IPS-18a (cell line): ENCODE data around the gene CBFA2T3.

Experiments used
- H3K27ac ChIP-seq: one replicate; pipeline ENCODE4 v1.5.1; 2013; ENCODE audit warnings: low read length
- H3K27me3 ChIP-seq: one replicate; pipeline ENCODE4 v1.6.1; 2013; ENCODE audit warnings: mild to moderate bottlenecking, low read length; ENCODE audit not compliant: control insufficient read depth, insufficient read depth
- H3K36me3 ChIP-seq: one replicate; pipeline ENCODE4 v1.6.1; 2013; ENCODE audit warnings: low read depth, low read length; ENCODE audit not compliant: control insufficient read depth
- H3K4me1 ChIP-seq: one replicate; pipeline ENCODE4 v1.6.1; 2013; ENCODE audit warnings: low read depth, low read length; ENCODE audit not compliant: control insufficient read depth
- H3K4me3 ChIP-seq: one replicate; pipeline ENCODE4 v1.5.1; 2013; ENCODE audit warnings: low read length
- H3K9ac ChIP-seq: one replicate; pipeline ENCODE4 v1.6.1; 2013; ENCODE audit warnings: mild to moderate bottlenecking, low read length, moderate library complexity
- H3K9me3 ChIP-seq: one replicate; pipeline ENCODE4 v1.6.1; 2013; ENCODE audit warnings: low read depth, low read length; ENCODE audit not compliant: control insufficient read depth

The CBFA2T3 gene

DNA sequence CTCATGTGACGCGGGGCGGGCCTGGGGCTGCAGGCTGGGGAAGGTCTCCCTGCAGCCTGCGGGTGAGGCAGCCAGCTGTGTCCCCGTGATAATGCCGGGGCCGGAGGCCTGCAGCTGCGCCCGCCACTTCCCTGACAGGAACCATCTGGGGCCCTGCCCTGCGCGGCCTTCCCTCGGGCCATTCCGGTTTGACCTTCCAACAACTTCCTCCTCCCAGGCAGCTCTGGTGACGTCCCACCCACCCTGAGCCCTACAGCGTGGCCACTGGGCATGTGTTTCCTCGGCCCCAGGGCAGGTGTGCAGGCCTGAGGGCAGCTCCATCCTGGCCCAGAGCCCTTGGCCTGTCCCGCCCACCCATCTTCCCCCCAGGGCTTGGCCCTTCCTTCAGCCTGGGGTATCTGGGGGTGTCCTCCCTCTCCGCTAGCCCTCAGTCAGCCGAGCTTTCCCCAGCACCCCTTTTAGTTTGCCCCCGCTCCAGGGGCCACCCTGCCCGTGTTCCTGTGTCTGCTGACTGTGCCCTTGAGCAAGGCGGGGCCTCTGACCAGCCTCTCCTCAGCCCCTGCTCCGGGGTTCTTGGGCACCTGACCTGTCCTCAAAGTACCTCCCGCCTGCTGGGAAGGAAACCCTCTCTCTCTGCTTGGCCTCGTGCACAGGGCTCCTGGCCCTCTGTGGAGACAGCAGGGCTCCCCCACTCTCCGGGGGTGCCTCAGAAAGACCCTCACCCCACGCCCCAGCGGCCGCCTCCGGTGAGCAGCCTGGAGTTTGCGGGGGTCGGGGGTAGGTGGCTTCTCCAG, at the start of gene CBFA2T3:
TSS of gene CBFA2T3 (minus strand) at position 190 of the 794 bp plus-strand sequence. CDS start 400 bp downstream, outside the sequence.
- Histone ChIP-seq H3K27me3 (no peaks in the 10 kb centered on the region), H3K27ac (no peak within 1 kb of the TSS), H3K9ac (no peak within 1 kb of the TSS), H3K9me3 (no peaks in the 10 kb centered on the region), H3K4me3 (no peak within 1 kb of the TSS), H3K4me1 (peaks cover 4% of the 10 kb centered on the region), H3K36me3 (no peaks in the 10 kb centered on the region)

DNA sequence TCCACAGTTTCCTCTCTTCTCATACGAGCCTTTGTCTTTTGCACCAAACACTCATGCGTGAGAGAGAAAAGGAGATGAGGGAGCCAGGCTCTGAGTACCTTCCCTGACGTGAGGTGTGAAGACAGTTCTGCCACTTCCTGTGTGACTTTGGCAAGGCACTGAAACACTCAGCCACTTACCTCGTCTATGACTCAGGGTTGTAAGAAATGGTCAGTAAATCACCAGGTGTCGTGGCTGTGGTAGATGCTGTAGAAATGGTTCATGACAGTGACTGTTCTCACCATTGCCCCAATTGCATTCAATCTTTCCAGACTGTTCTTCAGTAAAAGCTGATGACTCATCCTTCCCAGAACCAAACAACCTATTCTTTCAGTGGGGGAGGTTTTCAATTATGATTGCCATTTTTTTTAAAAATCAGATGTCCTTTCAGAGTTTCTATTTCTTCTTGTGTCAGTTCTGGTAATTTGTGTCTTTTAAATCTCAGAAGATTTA, 49.2 kb upstream of the CBFA2T3 start:
- Histone ChIP-seq H3K4me1 (no peaks in the 10 kb centered on the region), H3K9ac (no peak overlapping the region), H3K36me3 (no peaks in the 10 kb centered on the region), H3K9me3 (no peaks in the 10 kb centered on the region), H3K27me3 (no peaks in the 10 kb centered on the region), H3K4me3 (no peak overlapping the region), H3K27ac (no peak overlapping the region)

DNA sequence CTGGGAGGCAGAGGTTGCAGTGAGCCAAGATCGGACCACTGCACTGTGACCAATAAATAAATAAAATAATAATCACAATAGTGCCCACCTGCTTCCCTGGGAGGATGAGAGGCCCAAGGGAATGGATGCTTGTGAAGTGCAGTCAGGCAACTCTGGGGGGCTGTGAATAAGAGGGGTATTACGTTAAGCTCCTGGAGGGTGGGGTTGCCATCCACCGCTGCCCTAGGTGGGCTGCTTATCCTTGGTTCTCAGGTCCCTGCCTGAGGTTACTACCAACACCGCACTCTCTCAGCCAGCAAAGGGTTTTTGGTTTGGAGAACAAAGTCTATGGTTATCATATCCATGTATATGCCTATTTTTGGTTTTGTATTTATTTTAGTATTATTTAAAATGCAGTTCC, 48.6 kb upstream of the CBFA2T3 start:
- no peak overlapping the region for H3K4me3 ChIP-seq
- H3K27me3 ChIP-seq: no peaks in the 10 kb centered on the region

DNA sequence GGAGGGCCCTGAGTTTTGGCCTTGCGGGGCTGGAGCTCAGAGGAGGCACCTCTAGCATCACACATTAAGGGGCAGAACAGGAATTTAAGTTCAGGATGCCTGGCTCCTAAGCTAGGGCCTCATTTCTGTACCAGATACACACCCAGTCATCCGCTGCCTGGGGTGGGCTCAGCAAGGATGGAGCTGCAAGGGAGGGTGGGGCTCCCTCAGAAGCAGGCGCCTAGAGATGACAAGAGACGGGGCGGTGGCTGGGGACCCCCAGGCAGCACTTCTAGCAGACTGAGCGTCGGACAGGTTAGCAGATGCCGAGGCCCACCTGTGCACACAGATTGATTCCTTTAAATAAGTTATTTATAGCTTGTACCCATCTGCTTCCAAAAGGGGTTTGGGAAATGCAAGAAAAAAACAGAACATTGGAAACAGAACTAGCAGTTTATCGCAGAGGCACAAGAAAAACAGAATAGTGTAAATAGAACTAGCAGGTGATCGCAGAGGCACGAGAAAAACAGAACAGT, 47.6 kb upstream of the CBFA2T3 start:
- Histone ChIP-seq H3K9ac (no peak overlapping the region), H3K4me1 (no peaks in the 10 kb centered on the region), H3K36me3 (no peaks in the 10 kb centered on the region), H3K4me3 (no peak overlapping the region), H3K27ac (no peak overlapping the region), H3K27me3 (no peaks in the 10 kb centered on the region), H3K9me3 (no peaks in the 10 kb centered on the region)

More for the DNA sequence above, 48.6 kb upstream of the CBFA2T3 start:
- Histone ChIP-seq H3K9me3 (no peaks in the 10 kb centered on the region), H3K9ac (no peak overlapping the region), H3K27ac (no peak overlapping the region), H3K36me3 (no peaks in the 10 kb centered on the region), H3K4me1 (no peaks in the 10 kb centered on the region)

DNA sequence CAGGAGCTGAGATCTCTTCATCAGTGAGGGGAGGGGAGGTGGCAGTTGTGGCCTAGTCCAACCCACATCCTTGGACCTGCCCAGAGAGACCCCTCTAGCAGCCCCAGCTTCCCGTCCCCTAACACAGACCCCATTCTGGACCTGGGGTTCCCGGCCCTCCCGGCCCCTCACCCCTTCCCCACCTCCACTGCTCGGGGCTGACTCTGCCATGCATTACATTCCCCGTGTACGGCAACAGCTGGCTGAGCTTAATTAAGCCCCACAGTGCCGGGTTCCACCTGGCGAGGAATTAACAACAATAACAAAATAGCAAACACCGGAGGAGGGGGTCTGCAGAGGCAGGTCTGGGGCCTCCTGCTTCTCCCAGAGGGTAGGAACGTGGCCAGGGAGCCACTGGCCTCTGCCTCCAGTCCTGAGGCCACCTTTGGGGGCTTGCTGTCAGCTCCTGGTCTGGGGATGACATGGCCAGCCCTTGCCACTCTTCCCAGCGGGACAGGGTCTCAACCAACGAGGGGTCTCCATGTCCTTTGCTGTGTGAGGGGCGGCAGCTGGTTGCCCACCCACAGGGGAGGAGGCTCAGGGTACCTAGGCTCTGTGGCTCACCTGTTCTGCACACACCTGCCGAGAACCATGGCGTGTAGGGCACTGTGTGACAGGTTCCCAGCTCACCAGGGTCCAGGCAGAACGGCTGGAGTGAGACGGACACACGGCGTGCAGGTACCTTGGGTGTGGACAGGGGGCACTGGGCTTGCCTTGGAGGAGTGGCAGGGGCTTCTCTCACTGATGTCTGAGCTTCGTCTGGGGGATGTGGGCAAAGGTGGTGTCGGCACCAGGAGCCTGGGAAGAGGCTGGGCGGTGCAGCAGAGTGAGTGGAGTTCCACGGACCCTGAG, 46.9 kb upstream of the CBFA2T3 start:
- Histone ChIP-seq H3K27me3 (no peaks in the 10 kb centered on the region), H3K9me3 (no peaks in the 10 kb centered on the region), H3K4me3 (no peak overlapping the region), H3K27ac (no peak overlapping the region), H3K9ac (no peak overlapping the region), H3K4me1 (no peaks in the 10 kb centered on the region), H3K36me3 (no peaks in the 10 kb centered on the region)

DNA sequence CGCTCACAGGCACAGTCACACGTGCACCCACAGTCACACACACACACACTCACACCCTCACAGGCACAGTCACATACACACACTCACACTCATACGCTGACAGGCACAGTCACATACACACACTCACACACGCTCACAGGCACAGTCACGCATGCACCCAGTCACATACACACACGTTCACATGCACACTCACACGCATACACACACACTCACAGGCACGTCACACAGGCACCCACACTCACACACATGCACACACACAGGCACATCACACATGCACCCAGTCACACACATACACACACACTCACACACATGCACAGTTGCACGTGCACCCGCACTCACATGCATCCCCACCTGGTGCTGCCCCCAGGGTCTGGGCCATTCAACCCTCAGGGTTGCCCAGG, 46.1 kb upstream of the CBFA2T3 start:
- Histone ChIP-seq H3K4me1 (no peaks in the 10 kb centered on the region), H3K4me3 (no peak overlapping the region), H3K27ac (no peak overlapping the region), H3K27me3 (no peaks in the 10 kb centered on the region), H3K9me3 (no peaks in the 10 kb centered on the region), H3K9ac (no peak overlapping the region), H3K36me3 (no peaks in the 10 kb centered on the region)

DNA sequence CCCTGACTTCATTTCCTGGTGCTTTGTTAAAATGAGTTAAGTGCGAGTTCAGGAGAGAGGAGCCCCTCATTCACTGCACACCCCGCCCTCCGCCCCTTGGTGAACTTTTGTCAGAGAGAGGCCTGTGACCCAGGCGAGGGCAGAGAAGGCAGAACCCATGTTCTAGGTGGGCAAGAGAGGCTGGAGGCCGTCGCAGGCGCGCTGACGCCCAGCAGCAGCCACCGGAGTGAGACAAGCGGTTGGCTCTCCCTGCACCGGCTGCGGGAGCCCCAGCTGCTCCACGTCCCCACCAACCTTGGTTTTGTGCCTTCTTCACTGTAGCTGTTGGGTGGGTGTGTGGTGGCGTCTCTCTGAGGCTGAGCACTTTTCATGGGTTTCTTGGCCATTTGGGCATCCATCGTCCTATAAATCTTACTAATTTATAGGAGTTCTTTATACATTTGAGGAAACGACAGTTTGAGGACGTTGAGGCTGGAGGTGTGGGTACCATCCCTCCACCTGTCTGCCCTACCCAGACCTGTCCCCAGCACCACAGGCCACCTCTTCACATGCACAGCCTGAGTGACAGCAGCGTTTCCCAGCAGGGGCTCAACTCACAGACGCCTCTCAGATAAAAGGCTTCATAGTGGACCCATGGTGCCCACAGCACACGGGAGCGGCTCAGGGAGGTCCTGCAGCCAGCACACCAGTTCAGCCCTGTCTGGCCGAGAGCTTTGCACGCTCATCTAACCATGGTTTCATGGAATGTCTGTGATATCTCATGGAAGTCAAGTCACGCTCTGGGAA, 45.2 kb upstream of the CBFA2T3 start:
- Histone ChIP-seq H3K36me3 (no peaks in the 10 kb centered on the region), H3K27ac (no peak overlapping the region), H3K9me3 (no peaks in the 10 kb centered on the region), H3K9ac (no peak overlapping the region), H3K4me1 (no peaks in the 10 kb centered on the region), H3K4me3 (no peak overlapping the region), H3K27me3 (no peaks in the 10 kb centered on the region)

DNA sequence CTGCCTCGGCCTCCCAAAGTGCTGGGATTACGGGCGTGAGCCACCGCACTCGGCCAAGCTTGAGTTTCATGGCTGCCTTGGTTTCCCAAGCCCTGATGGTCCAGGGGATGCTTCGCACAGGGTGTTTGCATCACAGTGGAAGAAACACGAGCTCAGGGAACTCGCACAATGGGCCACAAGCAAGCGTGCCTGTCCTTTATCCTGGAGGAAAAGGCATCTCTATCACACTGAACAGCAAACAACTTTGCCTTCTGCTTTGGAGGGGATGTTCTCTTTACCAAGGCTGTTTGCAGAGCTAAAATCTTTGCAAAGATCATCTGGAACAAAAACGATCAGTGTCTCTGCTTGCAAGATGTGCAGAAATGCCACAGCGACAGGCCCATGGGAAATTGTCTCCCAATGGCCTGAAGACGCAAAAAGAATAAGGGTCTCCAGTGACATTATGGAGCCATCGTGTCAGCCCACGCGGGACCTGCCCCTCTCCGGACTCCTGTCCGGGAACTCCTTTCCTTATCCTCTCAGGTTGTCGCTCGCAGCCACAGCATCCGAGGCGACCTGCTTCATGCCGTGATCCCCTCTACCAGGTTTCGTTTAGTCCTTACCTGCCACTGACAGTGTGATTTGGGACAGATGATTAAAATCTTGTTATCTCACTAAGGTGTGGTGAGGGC, 44.1 kb upstream of the CBFA2T3 start:
- H3K4me3 ChIP-seq: no peak overlapping the region
- H3K9ac ChIP-seq: no peak overlapping the region
- no peaks in the 10 kb centered on the region for H3K9me3 ChIP-seq
- no peak overlapping the region for H3K27ac ChIP-seq
- H3K4me1 ChIP-seq: no peaks in the 10 kb centered on the region
- no peaks in the 10 kb centered on the region for H3K36me3 ChIP-seq
- H3K27me3 ChIP-seq: no peaks in the 10 kb centered on the region

DNA sequence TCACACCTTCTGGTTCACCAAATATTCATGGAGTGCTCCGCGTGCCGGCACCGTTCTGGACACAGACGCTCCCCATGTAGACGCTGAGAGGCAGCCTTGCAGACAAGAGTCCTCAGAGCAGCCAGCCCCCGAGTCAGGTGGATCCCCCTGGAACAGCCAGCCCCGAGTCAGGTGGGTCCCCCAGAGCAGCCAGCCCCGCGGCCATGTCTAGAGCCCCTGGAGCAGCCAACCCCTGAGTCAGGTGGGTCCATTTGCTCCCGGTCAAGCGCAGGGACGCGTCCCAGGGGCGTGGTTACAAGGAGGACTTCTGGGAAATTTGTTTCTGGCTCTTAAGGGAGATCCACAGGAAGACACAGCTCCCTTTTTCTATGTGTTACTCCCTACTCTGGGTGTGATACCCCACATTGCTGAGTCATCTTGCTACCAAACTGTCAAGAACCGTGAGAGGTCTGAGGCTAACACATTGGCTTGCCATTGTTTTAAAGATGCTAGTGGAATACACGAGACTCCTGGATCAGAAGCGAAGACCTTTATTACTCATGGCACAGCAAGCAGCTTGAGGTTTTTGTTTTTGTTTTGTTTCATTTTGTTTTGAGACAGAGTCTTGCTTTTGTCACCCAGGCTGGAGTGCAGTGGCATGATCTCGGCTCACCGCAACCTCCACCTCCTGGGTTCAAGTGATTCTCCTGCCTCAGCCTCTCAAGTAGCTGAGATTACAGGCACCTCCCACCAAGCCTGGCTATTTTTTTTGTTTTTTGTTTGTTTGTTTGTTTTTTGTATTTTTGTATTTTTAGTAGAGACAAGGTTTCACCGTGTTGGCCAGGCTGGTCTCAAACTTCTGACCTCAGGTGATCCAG, 43.3 kb upstream of the CBFA2T3 start:
- Histone ChIP-seq H3K4me1 (no peaks in the 10 kb centered on the region), H3K36me3 (no peaks in the 10 kb centered on the region), H3K9ac (no peak overlapping the region), H3K27me3 (no peaks in the 10 kb centered on the region), H3K4me3 (no peak overlapping the region), H3K9me3 (no peaks in the 10 kb centered on the region), H3K27ac (no peak overlapping the region)

DNA sequence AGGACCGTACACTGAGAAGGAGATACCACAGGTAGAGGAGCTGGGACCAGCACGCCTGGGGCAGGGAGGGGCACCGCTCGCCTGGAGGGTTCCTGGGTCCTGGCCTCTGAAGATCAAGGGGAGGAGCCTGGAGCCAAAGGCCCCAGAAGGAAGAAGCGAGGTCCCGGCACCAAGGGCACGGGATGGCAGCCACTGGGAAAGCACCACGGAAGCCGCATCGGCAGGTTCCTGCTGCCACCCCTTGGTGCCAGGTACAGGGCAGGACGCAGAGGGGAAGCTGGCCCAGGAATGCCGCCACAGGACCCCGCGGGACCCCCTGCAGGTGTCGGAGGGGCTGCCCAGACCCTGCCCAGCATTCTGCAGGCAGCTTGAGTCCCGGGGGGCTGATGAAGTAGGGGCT, 42.5 kb upstream of the CBFA2T3 start:
- no peak overlapping the region for H3K4me3 ChIP-seq
- H3K9me3 ChIP-seq: no peaks in the 10 kb centered on the region
- no peaks in the 10 kb centered on the region for H3K4me1 ChIP-seq
- H3K9ac ChIP-seq: no peak overlapping the region
- H3K27me3 ChIP-seq: no peaks in the 10 kb centered on the region
- no peak overlapping the region for H3K27ac ChIP-seq
- H3K36me3 ChIP-seq: no peaks in the 10 kb centered on the region
